ENCODE results near the gene TVP23B. TPM values are rescaled to one million over a fixed set of nuclear protein-coding genes. Genes with fewer than 3 reads are reported as not detected.
"Not testable (repeated sequence)": the region's sequence is repeated elsewhere in the genome, so short reads cannot be mapped to it uniquely, and the experiment has no call there.

The TVP23B gene
- total RNA-seq, 1 experiment from 2014 or later: 47.8 TPM

DNA sequence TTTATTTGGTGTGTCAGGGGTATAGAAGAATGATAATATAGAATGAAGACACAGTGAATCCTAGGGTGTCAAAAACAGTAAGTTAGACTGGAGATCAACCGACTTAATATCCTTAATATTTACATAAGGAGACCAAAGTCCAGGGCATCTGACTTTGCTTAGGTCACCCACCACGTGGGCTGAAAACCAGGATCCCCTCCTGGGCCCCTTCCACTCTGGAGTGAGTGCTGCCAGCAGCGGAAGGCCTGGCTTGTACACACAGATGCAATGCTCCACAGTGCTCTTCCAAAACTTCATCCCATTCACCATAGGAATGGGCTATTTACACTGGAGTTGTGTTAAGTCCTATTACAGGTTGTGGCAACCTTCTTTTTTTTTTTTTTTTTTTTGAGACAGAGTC is 34.4 kb upstream of the TVP23B start:
- not testable (repeated sequence) for H3K4me2 ChIP-seq (ENCODE audit: low read length)

DNA sequence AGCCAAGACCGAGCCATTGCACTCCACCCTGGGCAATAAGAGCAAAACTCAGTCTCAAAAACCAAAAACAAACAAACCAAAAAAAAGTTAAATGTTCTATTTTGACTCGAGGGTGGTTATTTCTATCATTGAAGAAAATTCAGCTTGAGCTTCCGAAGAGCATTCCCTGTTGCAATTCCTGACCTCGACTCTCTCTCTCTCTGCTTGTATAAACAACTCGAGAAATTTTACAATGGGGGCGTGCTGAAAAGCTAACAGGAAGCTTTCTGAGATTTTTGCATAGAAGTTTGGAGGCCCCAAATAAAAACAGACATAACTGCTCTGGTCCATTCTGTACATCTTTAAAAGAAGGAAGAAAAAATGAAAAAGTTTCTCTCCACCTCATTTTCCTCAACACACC is 33.5 kb upstream of the TVP23B start:
- H3K4me1 ChIP-seq (ENCODE audit: control insufficient read depth in 1 of 2, insufficient read depth in 2 of 2, low read length in 2 of 2); H3K4me3 ChIP-seq (replicated peaks in 1 of 2; ENCODE audit: low read depth in 1 of 2, low read length in 2 of 2); H3K4me2 ChIP-seq (ENCODE audit: low read length); H2AFZ ChIP-seq (ENCODE audit: low read depth, low read length, poor library complexity, severe bottlenecking); intact Hi-C loops (cut with micrococcal nuclease); H3K9ac ChIP-seq (ENCODE audit: low read length); ATAC-seq; H3K9me3 ChIP-seq (ENCODE audit: control insufficient read depth in 1 of 2, insufficient read depth in 1 of 2, low read depth in 1 of 2, low read length in 2 of 2); DNase-seq (ENCODE audit: low read depth, low spot score); H3K27ac ChIP-seq (ENCODE audit: low read depth, low read length); H3K79me2 ChIP-seq (ENCODE audit: insufficient read depth, low read length); CTCF ChIA-PET; POLR2A ChIA-PET; H3K36me3 ChIP-seq (ENCODE audit: control insufficient read depth in 1 of 2, insufficient read depth in 2 of 2, low read length in 2 of 2); H4K20me1 ChIP-seq (ENCODE audit: insufficient read depth); BruUV-seq (replicated peaks); RAD21 ChIA-PET (ENCODE audit: low non-redundant PET in 1 of 2, low total read pairs in 2 of 2, uncharacterized antibody in 2 of 2, unreplicated experiment in 2 of 2); H3K9me2 ChIP-seq (ENCODE audit: insufficient read depth); H3K27me3 ChIP-seq (ENCODE audit: insufficient read depth, low read length): not testable (repeated sequence)

More for the DNA sequence above, 34.4 kb upstream of the TVP23B start:
- H3K36me3 ChIP-seq (ENCODE audit: control insufficient read depth in 1 of 2, insufficient read depth in 2 of 2, low read length in 2 of 2); H3K4me3 ChIP-seq (replicated peaks in 1 of 2; ENCODE audit: low read depth in 1 of 2, low read length in 2 of 2); DNase-seq (ENCODE audit: low read depth, low spot score); RAD21 ChIA-PET (ENCODE audit: low non-redundant PET in 1 of 2, low total read pairs in 2 of 2, uncharacterized antibody in 2 of 2, unreplicated experiment in 2 of 2); CTCF ChIA-PET; H2AFZ ChIP-seq (ENCODE audit: low read depth, low read length, poor library complexity, severe bottlenecking); H3K27ac ChIP-seq (ENCODE audit: low read depth, low read length); intact Hi-C loops (cut with micrococcal nuclease); H3K9me3 ChIP-seq (ENCODE audit: control insufficient read depth in 1 of 2, insufficient read depth in 1 of 2, low read depth in 1 of 2, low read length in 2 of 2); H4K20me1 ChIP-seq (ENCODE audit: insufficient read depth); H3K79me2 ChIP-seq (ENCODE audit: insufficient read depth, low read length); POLR2A ChIA-PET; H3K9ac ChIP-seq (ENCODE audit: low read length); ATAC-seq; H3K9me2 ChIP-seq (ENCODE audit: insufficient read depth); BruUV-seq (replicated peaks); H3K4me1 ChIP-seq (ENCODE audit: control insufficient read depth in 1 of 2, insufficient read depth in 2 of 2, low read length in 2 of 2); H3K27me3 ChIP-seq (ENCODE audit: insufficient read depth, low read length): not testable (repeated sequence)

DNA sequence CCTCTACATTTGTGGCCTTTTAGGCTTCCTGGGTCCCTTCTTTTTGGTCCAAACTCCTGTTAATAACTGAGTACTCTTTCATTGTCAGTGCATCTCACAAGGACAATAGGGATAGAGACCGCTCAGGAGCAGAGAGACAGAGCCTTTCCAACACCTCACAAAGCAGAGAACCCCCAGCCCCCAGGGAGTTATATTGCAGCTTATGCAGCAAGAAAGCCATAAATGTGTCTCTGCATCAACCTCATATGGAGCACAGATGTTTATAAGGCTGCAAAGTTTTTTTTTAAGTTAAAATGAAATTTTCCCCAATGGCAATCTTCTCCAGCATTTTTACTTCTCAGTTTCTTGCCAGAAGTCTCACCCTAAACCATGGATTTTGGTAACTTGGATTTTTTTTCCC is 30.7 kb upstream of the TVP23B start:
- H3K27ac ChIP-seq (ENCODE audit: low read depth, low read length); ATAC-seq; H3K9me2 ChIP-seq (ENCODE audit: insufficient read depth); H3K9ac ChIP-seq (ENCODE audit: low read length); DNase-seq (ENCODE audit: low read depth, low spot score); H3K4me2 ChIP-seq (ENCODE audit: low read length); H3K36me3 ChIP-seq (ENCODE audit: control insufficient read depth in 1 of 2, insufficient read depth in 2 of 2, low read length in 2 of 2); H2AFZ ChIP-seq (ENCODE audit: low read depth, low read length, poor library complexity, severe bottlenecking); CTCF ChIA-PET; H3K9me3 ChIP-seq (ENCODE audit: control insufficient read depth in 1 of 2, insufficient read depth in 1 of 2, low read depth in 1 of 2, low read length in 2 of 2); RAD21 ChIA-PET (ENCODE audit: low non-redundant PET in 1 of 2, low total read pairs in 2 of 2, uncharacterized antibody in 2 of 2, unreplicated experiment in 2 of 2); intact Hi-C loops (cut with micrococcal nuclease); H4K20me1 ChIP-seq (ENCODE audit: insufficient read depth); H3K4me3 ChIP-seq (replicated peaks in 1 of 2; ENCODE audit: low read depth in 1 of 2, low read length in 2 of 2); POLR2A ChIA-PET; H3K4me1 ChIP-seq (ENCODE audit: control insufficient read depth in 1 of 2, insufficient read depth in 2 of 2, low read length in 2 of 2); BruUV-seq (replicated peaks); H3K27me3 ChIP-seq (ENCODE audit: insufficient read depth, low read length); H3K79me2 ChIP-seq (ENCODE audit: insufficient read depth, low read length): not testable (repeated sequence)

Data from HCT116 (cell line).